GM23338 (cell line): ENCODE measurements around the gene PADI6. TPM values are rescaled to one million over a fixed set of nuclear protein-coding genes. Genes with fewer than 3 reads are reported as not detected.

Experiments
- ATAC-seq: fragments of 200-7000 bp; cut with Tn5 transposase; 3 replicates; pipeline ENCODE4 v1.9.1; 2020
- DNase-seq: peaks from one replicate; pipeline ENCODE4 v3.0.0-alpha.2; 2015; ENCODE audit warnings: low spot score
- H2AFZ ChIP-seq: fragments of 200-600 bp; sonication (generic); 2 replicates; pipeline ENCODE4 v1.8.0; 2016; ENCODE audit warnings: antibody characterized with exemption, mild to moderate bottlenecking, moderate library complexity
- H3F3A ChIP-seq: fragments of 200-600 bp; sonication (generic); replicated peaks from 2 replicates; pipeline ENCODE4 v1.8.0; 2017; ENCODE audit warnings: antibody characterized with exemption, mixed run types, low read depth
- H3K27ac ChIP-seq: fragments of 200-600 bp; sonication (generic); 2 replicates; pipeline ENCODE4 v1.6.1; 2016; ENCODE audit warnings: low read depth
- H3K27me3 ChIP-seq: fragments of 200-600 bp; sonication (generic); 2 replicates; pipeline ENCODE4 v1.8.0; 2016; ENCODE audit warnings: mild to moderate bottlenecking, mixed run types, moderate library complexity; ENCODE audit not compliant: insufficient read depth
- H3K36me3 ChIP-seq: fragments of 200-600 bp; sonication (generic); 2 replicates; pipeline ENCODE4 v1.8.0; 2016; ENCODE audit warnings: mild to moderate bottlenecking; ENCODE audit not compliant: insufficient read depth
- H3K4me1 ChIP-seq: fragments of 200-600 bp; sonication (generic); 2 replicates; pipeline ENCODE4 v1.8.0; 2016; ENCODE audit warnings: mild to moderate bottlenecking, moderate library complexity; ENCODE audit not compliant: insufficient read depth
- H3K4me2 ChIP-seq: fragments of 200-600 bp; sonication (generic); 2 replicates; pipeline ENCODE4 v1.7.1; 2017; ENCODE audit warnings: mixed run types
- H3K4me3 ChIP-seq: fragments of 200-600 bp; sonication (generic); 2 replicates; pipeline ENCODE4 v1.6.1; 2016; ENCODE audit warnings: mixed run types
- H3K79me2 ChIP-seq: fragments of 200-600 bp; sonication (generic); replicated peaks from 2 replicates; pipeline ENCODE4 v1.8.0; 2017; ENCODE audit warnings: mild to moderate bottlenecking; ENCODE audit not compliant: insufficient read depth
- H3K9me2 ChIP-seq: fragments of 200-600 bp; sonication (generic); 2 replicates; pipeline ENCODE4 v1.8.0; 2017; ENCODE audit not compliant: insufficient read depth
- H4K20me1 ChIP-seq: fragments of 200-600 bp; sonication (generic); replicated peaks from 2 replicates; pipeline ENCODE4 v1.8.0; 2017; ENCODE audit warnings: mild to moderate bottlenecking; ENCODE audit not compliant: insufficient read depth
- H3K27ac Mint-ChIP-seq: 2 replicates; pipeline ENCODE4 v1.8.0; 2020; ENCODE audit warnings: inconsistent platforms, mild to moderate bottlenecking, moderate library complexity, mixed read lengths
- H3K27me3 Mint-ChIP-seq: 3 replicates; pipeline ENCODE4 v1.8.0; 2022; ENCODE audit warnings: low read depth, mild to moderate bottlenecking, moderate library complexity, mixed read lengths, inconsistent platforms; ENCODE audit not compliant: insufficient read depth, poor library complexity
- H3K36me3 Mint-ChIP-seq: 3 replicates; pipeline ENCODE4 v1.8.0; 2021; ENCODE audit warnings: low read depth, mild to moderate bottlenecking, inconsistent platforms, moderate library complexity, mixed read lengths
- H3K4me1 Mint-ChIP-seq: 3 replicates; pipeline ENCODE4 v1.8.0; 2020; ENCODE audit warnings: mild to moderate bottlenecking, inconsistent platforms, mixed read lengths
- H3K4me3 Mint-ChIP-seq: 3 replicates; pipeline ENCODE4 v1.8.0; 2021; ENCODE audit warnings: moderate library complexity, mild to moderate bottlenecking, inconsistent platforms, mixed read lengths
- H3K9me3 Mint-ChIP-seq: 3 replicates; pipeline ENCODE4 v1.8.0; 2020; ENCODE audit warnings: moderate library complexity, mild to moderate bottlenecking, inconsistent platforms, mixed read lengths
- CREB1 ChIP-seq: fragments of 250-450 bp; sonication (Bioruptor Pico); IDR thresholded peaks from 2 replicates; pipeline ENCODE4 v1.5.0; 2020; ENCODE audit warnings: low read depth, mild to moderate bottlenecking, moderate library complexity
- CTCF ChIP-seq, 2 experiments: fragments of 200-600 bp in 1 of 2; sonication (generic) in 1 of 2; conservative IDR thresholded peaks; 2 replicates each; pipeline versions ENCODE4 v1.5.1 to v1.6.1; 2016 to 2017; ENCODE audit warnings: antibody characterized with exemption in 2 of 2, low read depth in 2 of 2, mild to moderate bottlenecking in 2 of 2, moderate library complexity in 1 of 2
- ETS1 ChIP-seq: IDR thresholded peaks from 2 replicates; pipeline ENCODE4 v1.6.1; 2016; ENCODE audit warnings: antibody characterized with exemption
- EZH2 ChIP-seq: fragments of 200-600 bp; sonication (generic); IDR thresholded peaks from one replicate; pipeline ENCODE4 v1.8.0; 2017; ENCODE audit warnings: antibody characterized with exemption, mild to moderate bottlenecking, low read depth; ENCODE audit not compliant: unreplicated experiment
- EZH2phosphoT487 ChIP-seq: fragments of 200-600 bp; sonication (generic); IDR thresholded peaks from one replicate; pipeline ENCODE4 v1.8.1; 2018; ENCODE audit warnings: antibody characterized with exemption; ENCODE audit not compliant: unreplicated experiment
- JUNB ChIP-seq: IDR thresholded peaks from one replicate; pipeline ENCODE4 v1.6.1; 2016; ENCODE audit warnings: antibody characterized with exemption; ENCODE audit not compliant: unreplicated experiment
- NANOG ChIP-seq: IDR thresholded peaks from 2 replicates; pipeline ENCODE4 v1.6.1; 2016; ENCODE audit warnings: antibody characterized with exemption, borderline replicate concordance
- POLR2AphosphoS5 ChIP-seq: IDR thresholded peaks from 2 replicates; pipeline ENCODE4 v1.6.1; 2016; ENCODE audit warnings: antibody characterized with exemption, low read depth
- STAT1 ChIP-seq: IDR thresholded peaks from one replicate; pipeline ENCODE4 v1.6.1; 2016; ENCODE audit warnings: antibody characterized with exemption; ENCODE audit not compliant: unreplicated experiment
- ZNF114 ChIP-seq: fragments of 250-450 bp; sonication (Bioruptor Pico); IDR thresholded peaks from 2 replicates; pipeline ENCODE4 v1.5.0; 2020; ENCODE audit warnings: mild to moderate bottlenecking, moderate library complexity
- ZNF331 ChIP-seq: fragments of 250-450 bp; sonication (Bioruptor Pico); IDR thresholded peaks from 2 replicates; pipeline ENCODE4 v1.5.0; 2020; ENCODE audit warnings: low read depth, mild to moderate bottlenecking, moderate library complexity
- polyA plus RNA-seq: library from polyadenylated mRNA; unstranded; fragments of >200 nt; fragmentation: Nextera tagmentation; extraction: Ambion mirVana; gene quantifications from 2 replicates; pipeline ENCODE4 v1.2.1, GENCODE V29; 2016
- total RNA-seq: library from RNA; depleted of rRNA; stranded (reverse); fragments of >200 nt; shearing (Covaris generic); gene quantifications from 2 replicates; pipeline ENCODE4 v1.2.3, GENCODE V29; 2014
- TF ChIP-seq, protein P1 (sequence below): fragments of 250-450 bp; sonication (Bioruptor Pico); IDR thresholded peaks from 2 replicates; pipeline ENCODE4 v1.5.0; 2020; ENCODE audit warnings: mild to moderate bottlenecking, moderate library complexity
- TF ChIP-seq, protein P2 (sequence below): IDR thresholded peaks from one replicate; pipeline ENCODE4 v1.6.1; 2018; ENCODE audit warnings: antibody characterized with exemption; ENCODE audit not compliant: unreplicated experiment

Gene PADI6
- total and polyA plus RNA-seq, 2 experiments from 2014 or later: not detected

GRCh38 chr1:17358557-17358956, 13.4 kb upstream of the PADI6 start:
- H3F3A ChIP-seq: no peaks in the 10 kb centered on the region
- H3K4me1 ChIP-seq: no peaks in the 10 kb centered on the region
- no peaks in the 10 kb centered on the region for H3K36me3 ChIP-seq
- TF ChIP-seq ZNF331 (CRISPR knock-in tag) (no peak), ETS1 (no peak), EZH2phosphoT487 (no peak), CREB1 (CRISPR knock-in tag) (no peak), JUNB (no peak), NANOG (no peak), STAT1 (no peak), CTCF (conservative IDR thresholded peaks at IDR 0.05; ENCODE audit: low read depth in 2 of 2) (no peak), POLR2AphosphoS5 (no peak), EZH2 (no peak), ZNF114 (CRISPR knock-in tag) (no peak)
- TF ChIP-seq, protein P1, sequence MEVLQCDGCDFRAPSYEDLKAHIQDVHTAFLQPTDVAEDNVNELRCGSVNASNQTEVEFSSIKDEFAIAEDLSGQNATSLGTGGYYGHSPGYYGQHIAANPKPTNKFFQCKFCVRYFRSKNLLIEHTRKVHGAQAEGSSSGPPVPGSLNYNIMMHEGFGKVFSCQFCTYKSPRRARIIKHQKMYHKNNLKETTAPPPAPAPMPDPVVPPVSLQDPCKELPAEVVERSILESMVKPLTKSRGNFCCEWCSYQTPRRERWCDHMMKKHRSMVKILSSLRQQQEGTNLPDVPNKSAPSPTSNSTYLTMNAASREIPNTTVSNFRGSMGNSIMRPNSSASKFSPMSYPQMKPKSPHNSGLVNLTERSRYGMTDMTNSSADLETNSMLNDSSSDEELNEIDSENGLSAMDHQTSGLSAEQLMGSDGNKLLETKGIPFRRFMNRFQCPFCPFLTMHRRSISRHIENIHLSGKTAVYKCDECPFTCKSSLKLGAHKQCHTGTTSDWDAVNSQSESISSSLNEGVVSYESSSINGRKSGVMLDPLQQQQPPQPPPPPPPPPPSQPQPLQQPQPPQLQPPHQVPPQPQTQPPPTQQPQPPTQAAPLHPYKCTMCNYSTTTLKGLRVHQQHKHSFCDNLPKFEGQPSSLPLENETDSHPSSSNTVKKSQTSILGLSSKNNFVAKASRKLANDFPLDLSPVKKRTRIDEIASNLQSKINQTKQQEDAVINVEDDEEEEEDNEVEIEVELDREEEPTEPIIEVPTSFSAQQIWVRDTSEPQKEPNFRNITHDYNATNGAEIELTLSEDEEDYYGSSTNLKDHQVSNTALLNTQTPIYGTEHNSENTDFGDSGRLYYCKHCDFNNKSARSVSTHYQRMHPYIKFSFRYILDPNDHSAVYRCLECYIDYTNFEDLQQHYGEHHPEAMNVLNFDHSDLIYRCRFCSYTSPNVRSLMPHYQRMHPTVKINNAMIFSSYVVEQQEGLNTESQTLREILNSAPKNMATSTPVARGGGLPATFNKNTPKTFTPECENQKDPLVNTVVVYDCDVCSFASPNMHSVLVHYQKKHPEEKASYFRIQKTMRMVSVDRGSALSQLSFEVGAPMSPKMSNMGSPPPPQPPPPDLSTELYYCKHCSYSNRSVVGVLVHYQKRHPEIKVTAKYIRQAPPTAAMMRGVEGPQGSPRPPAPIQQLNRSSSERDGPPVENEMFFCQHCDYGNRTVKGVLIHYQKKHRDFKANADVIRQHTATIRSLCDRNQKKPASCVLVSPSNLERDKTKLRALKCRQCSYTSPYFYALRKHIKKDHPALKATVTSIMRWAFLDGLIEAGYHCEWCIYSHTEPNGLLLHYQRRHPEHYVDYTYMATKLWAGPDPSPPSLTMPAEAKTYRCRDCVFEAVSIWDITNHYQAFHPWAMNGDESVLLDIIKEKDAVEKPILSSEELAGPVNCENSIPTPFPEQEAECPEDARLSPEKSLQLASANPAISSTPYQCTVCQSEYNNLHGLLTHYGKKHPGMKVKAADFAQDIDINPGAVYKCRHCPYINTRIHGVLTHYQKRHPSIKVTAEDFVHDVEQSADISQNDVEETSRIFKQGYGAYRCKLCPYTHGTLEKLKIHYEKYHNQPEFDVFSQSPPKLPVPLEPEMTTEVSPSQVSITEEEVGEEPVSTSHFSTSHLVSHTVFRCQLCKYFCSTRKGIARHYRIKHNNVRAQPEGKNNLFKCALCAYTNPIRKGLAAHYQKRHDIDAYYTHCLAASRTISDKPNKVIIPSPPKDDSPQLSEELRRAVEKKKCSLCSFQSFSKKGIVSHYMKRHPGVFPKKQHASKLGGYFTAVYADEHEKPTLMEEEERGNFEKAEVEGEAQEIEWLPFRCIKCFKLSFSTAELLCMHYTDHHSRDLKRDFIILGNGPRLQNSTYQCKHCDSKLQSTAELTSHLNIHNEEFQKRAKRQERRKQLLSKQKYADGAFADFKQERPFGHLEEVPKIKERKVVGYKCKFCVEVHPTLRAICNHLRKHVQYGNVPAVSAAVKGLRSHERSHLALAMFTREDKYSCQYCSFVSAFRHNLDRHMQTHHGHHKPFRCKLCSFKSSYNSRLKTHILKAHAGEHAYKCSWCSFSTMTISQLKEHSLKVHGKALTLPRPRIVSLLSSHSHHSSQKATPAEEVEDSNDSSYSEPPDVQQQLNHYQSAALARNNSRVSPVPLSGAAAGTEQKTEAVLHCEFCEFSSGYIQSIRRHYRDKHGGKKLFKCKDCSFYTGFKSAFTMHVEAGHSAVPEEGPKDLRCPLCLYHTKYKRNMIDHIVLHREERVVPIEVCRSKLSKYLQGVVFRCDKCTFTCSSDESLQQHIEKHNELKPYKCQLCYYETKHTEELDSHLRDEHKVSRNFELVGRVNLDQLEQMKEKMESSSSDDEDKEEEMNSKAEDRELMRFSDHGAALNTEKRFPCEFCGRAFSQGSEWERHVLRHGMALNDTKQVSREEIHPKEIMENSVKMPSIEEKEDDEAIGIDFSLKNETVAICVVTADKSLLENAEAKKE: no peak
- TF ChIP-seq, protein P2, sequence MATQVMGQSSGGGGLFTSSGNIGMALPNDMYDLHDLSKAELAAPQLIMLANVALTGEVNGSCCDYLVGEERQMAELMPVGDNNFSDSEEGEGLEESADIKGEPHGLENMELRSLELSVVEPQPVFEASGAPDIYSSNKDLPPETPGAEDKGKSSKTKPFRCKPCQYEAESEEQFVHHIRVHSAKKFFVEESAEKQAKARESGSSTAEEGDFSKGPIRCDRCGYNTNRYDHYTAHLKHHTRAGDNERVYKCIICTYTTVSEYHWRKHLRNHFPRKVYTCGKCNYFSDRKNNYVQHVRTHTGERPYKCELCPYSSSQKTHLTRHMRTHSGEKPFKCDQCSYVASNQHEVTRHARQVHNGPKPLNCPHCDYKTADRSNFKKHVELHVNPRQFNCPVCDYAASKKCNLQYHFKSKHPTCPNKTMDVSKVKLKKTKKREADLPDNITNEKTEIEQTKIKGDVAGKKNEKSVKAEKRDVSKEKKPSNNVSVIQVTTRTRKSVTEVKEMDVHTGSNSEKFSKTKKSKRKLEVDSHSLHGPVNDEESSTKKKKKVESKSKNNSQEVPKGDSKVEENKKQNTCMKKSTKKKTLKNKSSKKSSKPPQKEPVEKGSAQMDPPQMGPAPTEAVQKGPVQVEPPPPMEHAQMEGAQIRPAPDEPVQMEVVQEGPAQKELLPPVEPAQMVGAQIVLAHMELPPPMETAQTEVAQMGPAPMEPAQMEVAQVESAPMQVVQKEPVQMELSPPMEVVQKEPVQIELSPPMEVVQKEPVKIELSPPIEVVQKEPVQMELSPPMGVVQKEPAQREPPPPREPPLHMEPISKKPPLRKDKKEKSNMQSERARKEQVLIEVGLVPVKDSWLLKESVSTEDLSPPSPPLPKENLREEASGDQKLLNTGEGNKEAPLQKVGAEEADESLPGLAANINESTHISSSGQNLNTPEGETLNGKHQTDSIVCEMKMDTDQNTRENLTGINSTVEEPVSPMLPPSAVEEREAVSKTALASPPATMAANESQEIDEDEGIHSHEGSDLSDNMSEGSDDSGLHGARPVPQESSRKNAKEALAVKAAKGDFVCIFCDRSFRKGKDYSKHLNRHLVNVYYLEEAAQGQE: no peak
- Mint-ChIP-seq H3K9me3 (no peaks in the 10 kb centered on the region), H3K27me3 (peaks cover 7% of the 10 kb centered on the region), H3K27ac (no peak overlapping the region), H3K4me1 (peaks cover 7% of the 10 kb centered on the region; the same call in 2 of the 3 replicates), H3K4me3 (no peak overlapping the region), H3K36me3 (no peaks in the 10 kb centered on the region)
- no peaks in the 10 kb centered on the region for H3K27me3 ChIP-seq
- H4K20me1 ChIP-seq: no peaks in the 10 kb centered on the region; the same call in 1 of the 2 replicates
- no peak for ATAC-seq
- DNase-seq: no peak
- H3K79me2 ChIP-seq: no peaks in the 10 kb centered on the region
- peak overlapping the region; percentile 66; the same call in 1 of the 2 replicates for H2AFZ ChIP-seq
- no peak overlapping the region for H3K4me2 ChIP-seq
- H3K4me3 ChIP-seq: no peak overlapping the region
- H3K9me2 ChIP-seq: no peaks in the 10 kb centered on the region
- H3K27ac ChIP-seq: no peak overlapping the region
